Stimulated activated naive CD8-positive, alpha-beta T cell treated with anti-CD3 and anti-CD28 coated beads, Interleukin-15, amount 100 ng/mL, for 72 hours (primary cell): ENCODE data around the gene CERKL.

Experiments used
- ATAC-seq: fragments of 150-1000 bp; cut with Tn5 transposase; 2 replicates; pipeline ENCODE4 v1.10.0; 2021; ENCODE audit warnings: mild to moderate bottlenecking, moderate library complexity
- DNase-seq, 2 donors: peaks; one replicate each; pipeline ENCODE4 v3.0.0; 2021 to 2022
- H3K27ac Mint-ChIP-seq, 2 donors: one replicate each; pipeline ENCODE4 v1.8.0; 2022; ENCODE audit warnings: mild to moderate bottlenecking in 2 of 2, mixed read lengths in 2 of 2, moderate library complexity in 2 of 2
- H3K27me3 Mint-ChIP-seq: one replicate; pipeline ENCODE4 v1.8.0; 2022; ENCODE audit warnings: mixed read lengths
- H3K4me1 Mint-ChIP-seq: one replicate; pipeline ENCODE4 v1.8.0; 2022; ENCODE audit warnings: mild to moderate bottlenecking, mixed read lengths
- H3K4me3 Mint-ChIP-seq, 2 donors: one replicate each; pipeline ENCODE4 v1.8.0; 2022; ENCODE audit warnings: mild to moderate bottlenecking in 2 of 2, mixed read lengths in 2 of 2, moderate library complexity in 1 of 2
- H3K9me3 Mint-ChIP-seq, 2 donors: one replicate each; pipeline ENCODE4 v1.8.0; 2022; ENCODE audit warnings: mixed read lengths in 2 of 2

CERKL gene

DNA sequence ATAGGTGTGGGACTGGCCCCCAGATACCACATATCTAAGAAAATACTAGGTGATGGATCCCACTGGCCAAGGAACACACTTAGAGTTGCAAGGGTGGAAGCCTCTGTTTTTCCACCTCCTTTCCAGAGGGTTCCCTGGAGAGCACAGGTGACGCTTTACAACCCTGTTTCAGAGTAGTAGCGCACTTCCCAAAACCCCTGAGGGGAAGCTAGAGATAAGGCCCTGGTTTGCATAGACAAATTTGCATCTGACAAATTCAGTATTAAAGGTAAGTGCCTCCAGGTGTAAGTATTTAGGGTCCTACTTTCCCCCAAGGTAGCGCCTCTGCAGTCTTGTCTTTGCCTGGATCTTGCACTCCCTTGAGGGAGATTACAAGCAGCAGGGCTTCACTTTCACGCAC lies 474 bp upstream of the CERKL start:
- Mint-ChIP-seq H3K27me3 (peaks cover 62% of the 10 kb centered on the region), H3K4me3 (peak overlapping the region; percentile 72 to 87), H3K27ac (no peak overlapping the region), H3K4me1 (peaks cover 11% of the 10 kb centered on the region), H3K9me3 (no peaks in the 10 kb centered on the region)
- DNase-seq = no peak
- ATAC-seq = no peak

- Mint-ChIP-seq H3K4me1 (peaks cover 11% of the 10 kb centered on the region), H3K27ac (no peak overlapping the region), H3K27me3 (peaks cover 62% of the 10 kb centered on the region), H3K4me3 (no peak overlapping the region), H3K9me3 (no peaks in the 10 kb centered on the region)
- DNase-seq = no peak
- no peak for ATAC-seq
Observed at GRCh38 chr2:181655519-181655918, 1.4 kb downstream of the CERKL start.

GRCh38 chr2:181649436-181649979 lies 7.4 kb downstream of the CERKL start:
- peak overlapping the region in 1 of 2 donors; percentile 1 for H3K27ac Mint-ChIP-seq
- H3K27me3 Mint-ChIP-seq = peaks cover 41% of the 10 kb centered on the region
- H3K9me3 Mint-ChIP-seq = no peaks in the 10 kb centered on the region
- DNase-seq = no peak
- ATAC-seq = no peak
- no peaks in the 10 kb centered on the region for H3K4me1 Mint-ChIP-seq
- H3K4me3 Mint-ChIP-seq = no peak overlapping the region

GRCh38 chr2:181648478-181649155 lies 8.3 kb downstream of the CERKL start:
- Mint-ChIP-seq H3K27me3 (peaks cover 38% of the 10 kb centered on the region), H3K27ac (no peak overlapping the region), H3K9me3 (no peaks in the 10 kb centered on the region), H3K4me1 (no peaks in the 10 kb centered on the region), H3K4me3 (no peak overlapping the region)
- DNase-seq (no peak), ATAC-seq (no peak)

DNA sequence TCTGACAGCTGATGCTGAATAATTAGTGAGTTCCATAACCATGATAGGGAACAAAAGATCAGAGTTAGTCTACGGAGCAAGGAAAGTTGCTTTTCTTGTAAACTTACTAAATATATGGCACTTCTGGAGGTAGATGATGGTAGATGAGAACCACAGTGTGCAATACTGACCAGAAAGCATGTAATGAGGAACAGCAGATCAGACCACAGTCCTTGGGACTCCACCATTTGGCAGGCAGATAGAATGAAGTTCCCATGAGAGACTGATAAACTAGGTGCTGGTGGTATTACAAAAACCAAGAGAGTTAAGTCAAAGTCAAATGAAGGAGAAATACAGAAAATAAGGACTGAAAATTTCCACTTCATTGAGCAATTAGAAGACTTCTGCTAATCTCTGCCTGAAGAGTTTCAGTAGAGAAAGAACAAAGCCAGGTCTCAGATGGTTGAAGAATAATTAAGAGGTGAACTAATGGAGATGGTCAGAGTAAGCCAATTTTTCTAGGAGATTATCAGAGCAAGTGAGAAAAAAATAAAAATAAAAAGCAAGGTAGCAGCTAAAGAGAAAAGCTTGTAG lies 10.4 kb downstream of the CERKL start:
- H3K4me3 Mint-ChIP-seq = no peak overlapping the region
- DNase-seq = no peak
- no peaks in the 10 kb centered on the region for H3K9me3 Mint-ChIP-seq
- no peaks in the 10 kb centered on the region for H3K4me1 Mint-ChIP-seq
- H3K27me3 Mint-ChIP-seq = peaks cover 28% of the 10 kb centered on the region
- ATAC-seq = no peak
- H3K27ac Mint-ChIP-seq = no peak overlapping the region

DNA sequence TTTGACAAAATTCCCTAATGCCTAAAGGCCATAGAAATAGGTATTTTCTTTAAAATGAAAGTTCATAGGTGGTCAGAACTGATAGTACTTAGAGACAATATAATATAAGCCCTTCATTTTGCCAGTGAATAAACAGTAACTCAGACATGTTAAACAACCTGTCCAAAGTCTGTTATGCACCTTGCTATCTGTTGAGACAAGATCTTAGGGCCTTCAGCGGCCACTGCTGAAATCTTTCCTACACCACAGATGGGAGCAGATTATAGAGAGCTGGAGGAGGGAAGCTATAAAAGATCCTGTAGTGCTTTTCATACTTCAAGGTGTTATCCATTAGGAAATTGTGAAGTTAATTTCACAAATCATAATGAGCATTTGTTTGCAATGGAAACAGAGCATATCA lies 13.8 kb downstream of the CERKL start:
- Mint-ChIP-seq H3K27ac (no peak overlapping the region), H3K4me3 (no peak overlapping the region), H3K4me1 (no peaks in the 10 kb centered on the region), H3K27me3 (peaks cover 35% of the 10 kb centered on the region), H3K9me3 (no peaks in the 10 kb centered on the region)
- ATAC-seq (no peak), DNase-seq (no peak)

GRCh38 chr2:181642086-181642485 lies 14.8 kb downstream of the CERKL start:
- ATAC-seq (no peak), DNase-seq (no peak)
- Mint-ChIP-seq H3K27ac (no peak overlapping the region), H3K9me3 (no peaks in the 10 kb centered on the region), H3K4me1 (no peaks in the 10 kb centered on the region), H3K27me3 (peaks cover 25% of the 10 kb centered on the region), H3K4me3 (no peak overlapping the region)

DNA sequence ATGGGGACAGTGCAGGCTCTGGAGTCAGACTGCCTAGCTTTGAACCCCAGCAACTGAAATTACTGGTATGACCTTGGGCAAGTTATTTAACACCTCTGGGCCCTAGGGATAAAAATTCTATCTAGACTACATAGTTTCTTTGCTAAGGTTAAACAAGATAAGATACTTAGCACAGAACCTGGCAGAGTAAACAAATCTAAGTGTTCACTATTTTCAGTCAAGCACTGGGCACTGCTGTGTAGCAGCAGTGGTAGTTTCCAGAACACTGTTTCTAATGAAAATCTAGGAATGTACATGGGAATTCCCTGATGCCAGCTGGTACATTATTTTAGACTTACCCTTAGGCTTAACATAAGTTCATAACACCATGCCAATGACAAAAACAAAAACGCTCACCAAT lies 17.2 kb downstream of the CERKL start:
- H3K27ac Mint-ChIP-seq = no peak overlapping the region
- ATAC-seq (no peak), DNase-seq (no peak)
- no peaks in the 10 kb centered on the region for H3K9me3 Mint-ChIP-seq
- peaks cover 8% of the 10 kb centered on the region for H3K27me3 Mint-ChIP-seq
- no peaks in the 10 kb centered on the region for H3K4me1 Mint-ChIP-seq
- no peak overlapping the region for H3K4me3 Mint-ChIP-seq

- DNase-seq = no peak
- H3K9me3 Mint-ChIP-seq = no peaks in the 10 kb centered on the region
- ATAC-seq = no peak
Observed at GRCh38 chr2:181632733-181633401, 24.0 kb downstream of the CERKL start.

DNA sequence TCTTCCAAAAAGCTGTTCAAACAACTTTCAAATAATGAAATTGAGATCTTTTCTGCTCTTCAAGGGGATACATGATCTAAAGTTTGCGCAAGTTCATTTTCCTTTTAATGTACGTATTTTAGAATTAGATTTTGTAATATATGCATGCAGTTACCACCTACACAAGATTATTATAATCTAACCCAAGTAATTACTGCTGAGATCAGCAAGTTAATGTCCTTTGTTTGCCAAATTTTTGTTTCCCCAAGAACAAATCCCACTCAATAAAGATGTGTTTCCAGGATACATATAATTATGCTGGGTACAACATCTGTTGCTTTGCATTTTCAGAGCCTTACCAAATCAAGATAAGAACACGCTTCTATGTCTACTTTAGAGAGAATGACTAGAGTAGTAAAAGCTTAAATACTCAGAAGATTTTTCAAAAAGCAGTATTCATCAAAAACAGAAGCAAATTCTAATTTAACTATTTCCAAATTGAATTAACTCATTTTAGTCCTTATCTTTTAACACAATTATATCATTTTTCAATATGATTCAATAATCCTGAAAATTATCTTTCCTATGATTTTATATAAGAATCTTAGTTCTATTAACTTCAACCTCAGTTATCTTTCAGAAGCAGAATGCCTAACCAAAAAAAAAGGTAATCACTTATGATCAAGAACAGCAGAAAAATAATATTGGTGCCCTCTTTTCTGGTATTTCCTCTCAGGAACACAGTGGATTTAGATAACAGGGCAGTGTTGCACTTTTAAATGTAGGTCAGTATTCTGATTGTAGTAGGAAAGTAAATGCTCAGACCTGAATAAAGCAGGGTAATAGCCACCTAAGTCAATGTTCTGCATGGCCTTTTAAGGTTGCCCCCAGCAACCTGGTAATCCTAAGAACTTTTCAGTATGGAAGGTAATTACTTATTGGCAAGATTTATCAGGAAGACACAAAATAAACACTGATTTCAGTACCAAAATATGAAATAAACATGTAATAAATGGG lies 28.0 kb downstream of the CERKL start:
- H3K4me3 Mint-ChIP-seq = no peak overlapping the region
- H3K27me3 Mint-ChIP-seq = peaks cover 12% of the 10 kb centered on the region
- H3K4me1 Mint-ChIP-seq = no peaks in the 10 kb centered on the region
- H3K27ac Mint-ChIP-seq = no peak overlapping the region
- no peak for DNase-seq
- no peaks in the 10 kb centered on the region for H3K9me3 Mint-ChIP-seq
- no peak for ATAC-seq

More at GRCh38 chr2:181632733-181633401, 24.0 kb downstream of the CERKL start:
- H3K4me3 Mint-ChIP-seq = no peak overlapping the region
- peaks cover 6% of the 10 kb centered on the region for H3K27me3 Mint-ChIP-seq
- H3K27ac Mint-ChIP-seq = no peak overlapping the region
- no peaks in the 10 kb centered on the region for H3K4me1 Mint-ChIP-seq

GRCh38 chr2:181627545-181627944 lies 29.4 kb downstream of the CERKL start:
- Mint-ChIP-seq H3K4me1 (no peaks in the 10 kb centered on the region), H3K27ac (no peak overlapping the region), H3K9me3 (no peaks in the 10 kb centered on the region), H3K27me3 (peaks cover 12% of the 10 kb centered on the region), H3K4me3 (no peak overlapping the region)
- ATAC-seq (no peak), DNase-seq (no peak)

- H3K4me3 Mint-ChIP-seq = no peak overlapping the region
- no peak overlapping the region for H3K27ac Mint-ChIP-seq
- H3K9me3 Mint-ChIP-seq = no peaks in the 10 kb centered on the region
- peaks cover 12% of the 10 kb centered on the region for H3K27me3 Mint-ChIP-seq
- no peak for ATAC-seq
- no peak for DNase-seq
- no peaks in the 10 kb centered on the region for H3K4me1 Mint-ChIP-seq
Observed at GRCh38 chr2:181626671-181627070, 30.2 kb downstream of the CERKL start.

- H3K4me1 Mint-ChIP-seq = no peaks in the 10 kb centered on the region
- no peaks in the 10 kb centered on the region for H3K9me3 Mint-ChIP-seq
- ATAC-seq = no peak
- DNase-seq = no peak
- H3K27me3 Mint-ChIP-seq = peaks cover 6% of the 10 kb centered on the region
- no peak overlapping the region for H3K27ac Mint-ChIP-seq
- no peak overlapping the region for H3K4me3 Mint-ChIP-seq
Observed at GRCh38 chr2:181623159-181623558, 33.7 kb downstream of the CERKL start.

DNA sequence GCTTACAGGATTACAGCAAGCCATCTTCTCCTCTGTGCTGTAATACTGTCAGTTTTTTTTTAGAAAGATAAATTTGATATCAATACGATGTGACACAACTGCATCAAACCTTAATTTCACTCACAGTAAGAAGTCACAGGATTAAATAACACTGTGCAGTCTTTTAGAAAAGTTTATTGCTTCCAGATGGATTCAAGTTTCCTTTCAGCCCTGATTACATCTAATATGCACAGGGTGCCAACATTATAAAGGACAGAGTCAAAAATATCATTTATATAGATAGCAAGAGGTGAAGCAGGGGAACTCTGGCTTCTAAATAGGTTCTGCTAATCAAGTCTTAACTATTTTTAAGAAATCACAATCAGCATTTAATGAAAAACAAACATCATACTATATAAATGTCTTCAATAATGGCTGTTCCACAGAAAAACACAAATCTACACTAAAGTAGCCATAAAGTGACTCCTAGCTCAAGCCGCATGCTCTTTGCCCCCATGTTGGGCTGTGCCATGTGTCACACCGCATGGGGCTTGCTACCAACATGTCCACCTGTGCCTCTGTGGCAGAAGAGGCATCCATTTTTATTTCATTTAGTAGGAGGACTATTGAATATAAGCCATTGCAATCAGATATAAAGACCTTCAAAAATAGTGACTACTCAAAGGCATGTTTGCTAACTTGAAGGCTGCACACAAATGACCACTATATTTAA lies 35.0 kb downstream of the CERKL start:
- Mint-ChIP-seq H3K27me3 (peaks cover 6% of the 10 kb centered on the region), H3K27ac (no peak overlapping the region), H3K4me3 (no peak overlapping the region), H3K4me1 (no peaks in the 10 kb centered on the region), H3K9me3 (no peaks in the 10 kb centered on the region)
- DNase-seq (no peak), ATAC-seq (no peak)

- no peak overlapping the region for H3K27ac Mint-ChIP-seq
- no peak for ATAC-seq
- no peak for DNase-seq
- H3K4me1 Mint-ChIP-seq = no peaks in the 10 kb centered on the region
- no peaks in the 10 kb centered on the region for H3K27me3 Mint-ChIP-seq
- H3K9me3 Mint-ChIP-seq = no peaks in the 10 kb centered on the region
- H3K4me3 Mint-ChIP-seq = no peak overlapping the region
Observed at GRCh38 chr2:181619516-181619915, 37.4 kb downstream of the CERKL start.
